HG03066 (cell line): ENCODE measurements around the gene GRIN3A.
A peak's percentile ranks its signal among the peaks of the same experiment; 100 is the strongest.
"Not testable (repeated sequence)": the region's sequence is repeated elsewhere in the genome, so short reads cannot be mapped to it uniquely, and the experiment has no call there.

ENCODE experiments used
- ATAC-seq: cut with Tn5 transposase; IDR thresholded peaks from one replicate; pipeline ENCODE4 v1.9.1; 2021; ENCODE audit warnings: low read depth; ENCODE audit not compliant: unreplicated experiment

Gene GRIN3A

DNA sequence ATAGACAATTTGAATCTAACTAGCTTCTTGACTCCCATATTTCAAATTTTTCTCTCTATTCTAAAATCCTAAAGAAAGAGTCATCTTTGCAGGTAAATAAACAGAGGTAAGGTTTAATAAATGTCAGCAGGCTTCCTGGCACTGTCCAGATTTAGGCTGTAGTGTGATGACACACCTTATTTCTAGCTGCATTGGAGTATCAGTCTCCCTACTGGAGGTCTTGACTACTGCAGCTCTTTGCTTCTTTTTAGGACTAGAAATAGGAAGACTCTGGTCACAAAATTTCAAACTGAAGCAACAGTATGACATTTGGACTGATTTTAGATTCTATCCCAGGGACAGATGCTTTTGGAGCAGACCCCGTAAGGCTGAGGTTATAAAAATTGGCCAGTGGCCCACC is 103.0 kb downstream of the GRIN3A start:
- ATAC-seq: no peak

GRCh38 chr9:101634741-101635409 is 103.6 kb downstream of the GRIN3A start:
- ATAC-seq: no peak

DNA sequence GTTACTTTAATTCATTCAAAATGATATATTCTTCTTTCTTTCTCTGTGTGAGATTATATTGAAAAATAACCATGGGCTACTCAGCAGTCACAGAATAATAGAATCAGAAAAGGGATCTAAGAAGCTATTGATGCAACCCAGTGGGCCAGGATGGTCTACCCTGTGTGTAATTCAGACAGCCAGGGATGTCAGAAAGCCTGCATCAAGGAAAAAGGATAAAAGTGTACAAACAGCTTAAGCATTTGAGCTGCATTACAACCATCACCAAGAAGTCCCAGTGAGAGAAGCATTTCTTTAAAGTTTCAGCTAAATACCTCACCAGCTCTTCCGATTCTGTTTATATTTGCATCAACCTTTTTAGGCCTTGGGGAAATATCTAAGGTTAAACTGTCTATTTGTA is 105.8 kb downstream of the GRIN3A start:
- ATAC-seq: no peak

DNA sequence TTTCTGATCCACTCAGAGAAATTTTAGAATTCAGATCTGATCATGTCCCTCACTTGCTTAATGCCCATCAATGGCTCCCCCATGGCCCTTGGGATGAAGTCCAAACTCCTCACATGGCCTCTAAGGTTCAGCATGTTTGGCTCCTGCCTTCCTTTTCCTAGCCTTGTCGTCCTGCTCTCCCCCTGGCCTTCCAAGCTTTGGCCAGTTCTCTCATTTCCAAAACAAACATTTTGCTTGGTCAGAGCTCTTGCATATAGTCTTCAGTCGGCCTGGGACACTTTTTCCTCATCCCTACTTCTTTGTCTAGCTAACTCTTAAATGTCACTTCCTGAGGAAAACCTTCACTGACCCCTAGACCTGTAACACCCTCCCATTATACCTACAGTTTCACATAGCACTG is 106.6 kb downstream of the GRIN3A start:
- no peak for ATAC-seq

DNA sequence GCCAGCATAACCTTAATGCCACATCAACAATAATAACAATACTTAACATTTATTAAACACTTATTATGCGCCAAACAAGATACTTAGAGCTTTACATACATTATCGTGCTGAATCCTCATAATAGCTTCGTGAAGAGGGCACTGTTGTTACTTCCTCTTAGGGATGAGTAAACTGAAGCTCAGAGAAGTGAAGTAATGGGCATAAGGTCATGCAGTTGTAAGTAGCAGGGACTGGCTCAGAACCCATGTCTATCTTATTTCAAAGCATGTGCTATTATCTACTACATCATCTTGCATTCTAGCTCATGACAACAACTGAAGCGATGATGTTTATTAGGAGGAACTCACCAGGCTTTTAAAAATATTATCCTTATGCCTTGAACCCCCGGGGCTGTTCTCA is 108.8 kb downstream of the GRIN3A start:
- no peak for ATAC-seq

DNA sequence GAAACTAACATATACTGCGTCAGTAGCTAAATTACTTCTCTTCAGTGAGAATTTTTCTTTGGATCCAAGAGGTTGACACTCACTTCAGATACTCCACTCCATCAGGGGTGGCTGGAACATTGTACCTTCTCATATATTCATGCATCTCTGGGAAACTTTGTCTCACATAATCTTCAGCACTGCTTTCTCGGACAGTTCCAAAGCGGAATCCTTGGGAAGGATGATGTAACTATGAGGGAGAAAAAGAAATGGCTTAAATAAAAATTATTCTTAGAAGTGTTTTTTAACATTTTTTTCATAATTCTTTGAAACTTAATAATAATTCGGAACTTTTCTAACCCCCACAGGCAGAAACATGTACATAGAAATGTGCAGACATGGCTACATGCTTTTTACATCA is 110.3 kb downstream of the GRIN3A start:
- no peak for ATAC-seq

DNA sequence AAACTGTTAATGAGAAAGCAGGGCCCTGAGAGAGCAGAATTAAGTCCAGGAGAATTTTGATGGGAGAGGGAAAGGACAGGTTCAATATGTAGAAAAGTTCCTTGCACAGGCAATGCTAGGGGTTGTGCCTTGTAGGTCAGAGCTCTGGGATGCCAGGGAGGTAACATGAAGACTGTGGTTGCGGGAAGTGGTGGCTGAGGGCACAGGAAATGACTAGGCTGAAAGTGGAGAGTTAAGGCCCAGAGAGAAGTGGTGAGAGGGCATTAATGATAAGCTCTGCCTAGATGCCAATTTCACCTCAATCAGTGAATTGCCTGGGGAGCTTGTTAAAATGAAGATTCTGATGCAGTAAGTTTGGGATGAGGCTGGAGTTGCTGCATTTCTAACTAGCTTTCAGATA is 112.2 kb downstream of the GRIN3A start:
- no peak for ATAC-seq

DNA sequence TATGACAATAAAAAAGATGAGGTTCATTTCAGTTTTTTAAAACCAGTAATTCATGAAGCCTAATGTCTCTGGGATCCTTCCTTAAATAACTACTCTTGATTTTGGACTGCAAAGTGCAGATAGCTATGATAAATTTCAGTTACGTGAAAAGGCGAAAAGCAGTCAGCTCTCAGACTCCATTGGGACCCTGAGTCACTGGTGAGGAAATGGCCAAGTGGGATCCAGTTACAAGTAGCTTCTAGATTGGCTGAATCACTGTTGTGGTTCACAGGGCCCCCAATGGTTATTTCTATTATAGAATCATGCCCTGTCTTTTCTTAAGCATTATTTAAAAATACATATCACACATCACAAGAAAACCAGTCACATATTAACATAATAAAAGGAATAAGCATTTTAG is 112.6 kb downstream of the GRIN3A start:
- no peak for ATAC-seq

DNA sequence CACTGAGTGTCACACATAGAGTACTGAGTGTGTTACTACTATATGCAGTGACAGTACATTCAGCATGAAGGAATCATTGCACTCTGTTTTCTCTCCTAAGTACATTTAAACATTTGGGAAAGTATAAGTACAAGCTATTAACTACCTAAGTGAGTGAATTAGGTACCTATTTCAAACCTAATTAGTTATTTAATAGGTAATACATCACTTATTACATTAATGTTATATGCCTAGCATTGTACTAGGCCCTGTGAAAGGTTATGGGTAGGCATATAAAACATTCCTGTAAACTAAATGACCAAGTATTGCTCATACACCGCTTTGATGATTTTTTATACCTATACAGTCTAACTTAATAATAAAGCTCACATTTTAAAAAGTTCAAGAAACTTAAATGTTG is 118.0 kb downstream of the GRIN3A start:
- ATAC-seq: no peak

- ATAC-seq: no peak
These were observed 119.7 kb downstream of the GRIN3A start for GRCh38 chr9:101618698-101619097.

DNA sequence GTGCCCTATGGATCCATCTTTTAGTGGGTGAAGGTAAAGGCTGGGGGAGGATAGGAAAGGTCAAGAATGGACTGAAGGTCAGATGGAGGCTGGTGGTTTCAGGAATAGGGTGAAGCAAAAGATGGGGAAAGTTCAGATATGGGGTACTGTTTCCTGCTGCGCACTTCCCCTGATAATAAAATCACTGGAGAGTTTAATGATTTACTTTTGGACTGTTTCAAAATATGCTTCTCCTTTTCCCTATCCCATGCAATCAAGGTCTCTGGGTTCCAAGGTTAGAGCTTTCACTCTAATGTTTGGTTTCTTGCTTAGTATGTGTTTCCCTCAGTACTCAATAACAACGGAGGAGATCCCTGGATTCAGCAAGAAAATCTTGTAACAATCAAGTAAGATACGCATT is 132.9 kb downstream of the GRIN3A start:
- no peak for ATAC-seq

DNA sequence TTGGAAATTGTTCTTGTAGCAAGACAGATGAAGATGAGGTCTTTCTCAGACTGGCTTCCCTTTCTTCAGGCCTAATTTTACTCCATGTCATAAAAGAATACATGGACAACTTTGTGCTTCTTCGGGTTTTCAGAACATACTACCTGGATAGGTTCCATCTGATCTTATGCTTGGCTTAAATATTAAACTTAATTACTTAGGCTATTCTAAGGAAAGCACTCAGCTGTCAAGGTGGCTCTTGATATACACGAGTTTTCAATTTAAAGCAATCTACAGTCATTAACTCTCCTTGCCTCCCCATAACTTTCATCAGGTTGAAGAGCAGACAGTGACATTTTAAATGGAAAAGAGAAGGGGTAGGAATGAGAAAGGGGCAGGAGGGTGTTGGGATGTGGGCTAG is 134.2 kb downstream of the GRIN3A start:
- ATAC-seq: no peak

- peak; percentile 59 for ATAC-seq
These were observed 136.3 kb downstream of the GRIN3A start for GRCh38 chr9:101601904-101602765.

DNA sequence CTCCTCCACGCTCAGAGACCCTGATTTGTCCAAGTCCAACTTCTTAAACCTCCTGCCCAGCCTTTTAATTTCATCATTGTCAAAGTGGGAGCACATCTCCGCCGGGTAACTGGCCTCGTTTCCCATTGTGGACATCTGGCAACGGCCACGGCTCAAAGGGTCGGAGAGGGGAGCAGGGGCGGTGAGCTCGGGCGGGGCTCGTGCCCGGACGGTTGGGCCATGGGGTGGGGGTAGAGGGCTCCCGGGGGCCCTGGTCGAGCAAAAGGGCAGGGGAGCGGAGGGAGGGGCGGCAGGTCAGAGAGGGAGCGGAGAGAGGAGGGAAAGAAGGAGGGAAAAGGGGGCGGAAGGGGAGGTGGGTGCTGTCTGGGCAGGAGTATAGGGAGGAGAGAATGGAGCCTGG is 143.7 kb downstream of the GRIN3A start, which contains the start of gene PPP3R2:
PPP3R2 (minus strand) TSS at position 174 of the 400 bp plus-strand sequence; CDS start at position 126, 48 bp downstream.
- ATAC-seq: no peak

GRCh38 chr9:101593345-101593744 is 145.1 kb downstream of the GRIN3A start:
- ATAC-seq: no peak

DNA sequence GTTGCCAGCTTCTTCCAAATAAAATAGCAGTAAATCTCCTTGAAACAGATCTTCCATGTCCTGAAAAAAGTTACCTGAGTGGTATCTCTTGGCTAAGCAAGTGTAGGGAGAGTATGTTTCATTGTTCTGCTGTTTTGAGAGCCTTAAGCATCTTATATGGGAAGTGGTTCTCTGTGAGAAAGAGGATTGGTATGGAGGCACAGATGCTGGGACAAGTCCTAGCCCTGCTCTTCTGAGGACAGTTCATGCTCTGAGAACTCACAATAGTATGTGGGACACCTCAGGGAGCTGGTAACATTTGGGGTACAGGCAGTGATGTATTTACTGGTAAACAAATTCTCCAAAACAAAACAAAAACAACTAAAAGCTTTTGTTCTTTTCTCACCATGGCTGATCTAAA is 145.7 kb downstream of the GRIN3A start:
- no peak for ATAC-seq

GRCh38 chr9:101591787-101592446 is 146.5 kb downstream of the GRIN3A start:
- no peak for ATAC-seq

GRCh38 chr9:101590901-101591300 is 147.5 kb downstream of the GRIN3A start:
- no peak for ATAC-seq

DNA sequence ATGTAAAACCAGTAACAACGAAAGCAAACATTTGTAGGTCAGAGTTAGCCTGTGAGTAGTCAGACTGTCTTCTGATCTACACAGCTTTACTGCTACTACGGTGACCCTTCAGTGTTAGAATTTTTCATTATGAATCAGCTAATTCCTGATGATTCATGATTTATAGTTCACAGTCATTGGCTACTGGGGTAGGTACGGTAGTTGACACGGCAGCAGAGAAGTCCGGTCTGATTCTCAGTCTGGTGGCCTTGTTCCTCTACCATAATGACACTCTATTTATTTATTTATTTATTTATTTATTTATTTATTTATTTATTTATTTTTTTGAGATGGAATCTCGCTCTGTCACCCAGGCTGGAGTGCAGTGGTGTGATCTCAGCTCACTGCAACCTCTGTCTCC is 148.4 kb downstream of the GRIN3A start:
- ATAC-seq: not testable (repeated sequence)

DNA sequence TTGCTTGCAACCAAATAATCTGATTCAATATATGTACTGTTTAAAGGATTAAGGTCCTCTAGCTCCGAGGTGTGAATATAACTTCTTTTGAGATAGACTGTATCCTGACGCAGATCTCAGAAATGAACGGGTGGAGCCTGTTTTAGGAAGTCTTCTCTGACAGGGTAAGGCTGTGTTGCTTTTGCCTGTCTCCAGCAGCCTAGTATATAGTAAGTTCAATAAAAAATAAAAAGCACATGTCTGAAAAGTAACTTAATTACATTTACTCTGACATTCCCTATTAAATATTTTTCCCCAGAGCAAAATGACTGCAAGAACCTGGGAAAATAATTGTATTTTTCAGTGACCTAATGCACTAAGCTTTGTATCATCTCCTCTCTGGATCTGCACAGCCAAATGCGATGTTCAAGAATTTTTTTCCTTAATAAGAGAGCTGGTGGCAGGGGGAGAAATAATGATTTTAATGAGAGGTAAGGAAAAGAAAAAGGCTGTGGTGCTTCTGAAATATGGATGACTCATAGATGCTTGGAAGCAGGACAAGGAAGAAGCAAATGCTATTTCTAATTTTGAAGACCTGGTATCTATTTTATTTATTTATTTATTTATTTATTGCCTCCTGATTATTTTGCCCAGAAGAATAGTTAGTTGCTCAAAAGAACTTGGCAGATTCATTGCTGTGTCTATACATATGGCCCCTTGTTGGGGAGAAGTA is 151.0 kb downstream of the GRIN3A start:
- no peak for ATAC-seq

DNA sequence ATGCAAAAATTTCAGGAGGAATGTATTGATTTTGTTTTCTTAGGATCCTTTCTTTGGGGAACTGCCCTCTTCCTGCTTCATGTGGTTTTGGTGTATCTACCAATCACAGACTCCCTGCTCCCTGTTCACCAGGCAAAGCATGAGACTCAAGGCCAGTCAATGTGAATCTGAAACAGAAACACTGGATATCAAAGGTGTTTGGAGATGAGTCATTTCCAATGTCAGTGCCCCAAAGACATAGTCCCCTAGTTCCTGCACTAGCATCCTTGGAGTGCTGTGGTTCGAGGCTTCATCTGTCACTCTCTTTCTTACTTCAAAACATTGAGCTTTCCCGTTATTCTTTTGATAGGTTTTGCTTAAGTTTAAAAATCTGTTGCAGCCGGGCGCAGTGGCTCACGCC is 151.8 kb downstream of the GRIN3A start:
- ATAC-seq: no peak
